Measurements from ENCODE around the gene AJM1.

The AJM1 gene

GRCh38 chr9:136803551-136804508 lies 38.4 kb upstream of the AJM1 start:
- Histone ChIP-seq H3K23ac (ENCODE audit: low read length in 2 of 2) (no peak overlapping the region), H2BK15ac (ENCODE audit: low read depth, poor library complexity, severe bottlenecking) (no peak overlapping the region), H3K79me1 (replicated peaks; ENCODE audit: low read length, poor library complexity, severe bottlenecking) (peaks cover 3% of the 10 kb centered on the region), H2BK120ac (ENCODE audit: low read depth, low read length) (no peak overlapping the region), H2BK5ac (ENCODE audit: low read depth, low read length, poor library complexity, severe bottlenecking) (no peak overlapping the region), H4K8ac (ENCODE audit: low read length) (no peak overlapping the region), H3K36me3 (ENCODE audit: control insufficient read depth in 1 of 2, insufficient read depth in 2 of 2, low read depth in 1 of 2, low read length in 2 of 2) (peaks cover 5 to 19% of the 10 kb centered on the region in 2 experiments), H3K9ac (ENCODE audit: low read length) (no peak overlapping the region), H3K4me2 (ENCODE audit: low read length, poor library complexity, severe bottlenecking) (no peak overlapping the region), H4K91ac (ENCODE audit: low read length) (no peak overlapping the region), H3K27me3 (ENCODE audit: control insufficient read depth in 1 of 2, insufficient read depth in 1 of 2, low read length in 2 of 2) (peaks cover 26 to 36% of the 10 kb centered on the region in 2 experiments), H3K4me1 (ENCODE audit: control insufficient read depth, insufficient read depth, low read depth, low read length) (peaks cover 28% of the 10 kb centered on the region), H2BK12ac (ENCODE audit: low read length in 2 of 2) (no peak overlapping the region), H3K18ac (ENCODE audit: low read depth in 1 of 2, low read length in 2 of 2) (no peak overlapping the region), H2AK5ac (ENCODE audit: low read length, severe bottlenecking) (no peak overlapping the region), H3K4ac (ENCODE audit: low read depth in 1 of 2, low read length in 2 of 2) (no peak overlapping the region), H3K4me3 (ENCODE audit: insufficient read depth in 1 of 2, low read depth in 1 of 2, low read length in 2 of 2) (no peak overlapping the region), H3K27ac (ENCODE audit: low read length, poor library complexity, severe bottlenecking) (no peak overlapping the region), H3K9me3 (ENCODE audit: control insufficient read depth, low read length) (no peaks in the 10 kb centered on the region), H3K14ac (ENCODE audit: low read length in 2 of 2) (no peak overlapping the region), H2AFZ (ENCODE audit: low read depth, low read length) (no peak overlapping the region)
- 96% methylated on average over 22 of the region's 22 CpGs for WGBS
- no peak for DNase-seq

- no peak overlapping the region for H3K4ac ChIP-seq (ENCODE audit: low read depth in 1 of 2, low read length in 2 of 2)
- no peak for DNase-seq
- no peak overlapping the region for H2AFZ ChIP-seq (ENCODE audit: low read depth, low read length)
- H2BK12ac ChIP-seq (ENCODE audit: low read length in 2 of 2) = no peak overlapping the region
- H2AK5ac ChIP-seq (ENCODE audit: low read length, severe bottlenecking) = no peak overlapping the region
- H3K9ac ChIP-seq (ENCODE audit: low read length) = no peak overlapping the region
- no peak overlapping the region for H3K27ac ChIP-seq (ENCODE audit: low read length, poor library complexity, severe bottlenecking)
- whole genome bisulfite sequencing = 95% methylated on average over 20 of the region's 20 CpGs
- H3K4me1 ChIP-seq (ENCODE audit: control insufficient read depth, insufficient read depth, low read depth, low read length) = peaks cover 29% of the 10 kb centered on the region
- peaks cover 5% of the 10 kb centered on the region for H3K79me1 ChIP-seq (replicated peaks; ENCODE audit: low read length, poor library complexity, severe bottlenecking)
- no peak overlapping the region for H3K14ac ChIP-seq (ENCODE audit: low read length in 2 of 2)
- H3K27me3 ChIP-seq (ENCODE audit: control insufficient read depth in 1 of 2, insufficient read depth in 1 of 2, low read length in 2 of 2) = peaks cover 18 to 28% of the 10 kb centered on the region in 2 experiments
- H3K4me2 ChIP-seq (ENCODE audit: low read length, poor library complexity, severe bottlenecking) = no peak overlapping the region
- H3K9me3 ChIP-seq (ENCODE audit: control insufficient read depth, low read length) = no peaks in the 10 kb centered on the region
- no peak overlapping the region for H3K4me3 ChIP-seq (ENCODE audit: insufficient read depth in 1 of 2, low read depth in 1 of 2, low read length in 2 of 2)
- no peak overlapping the region for H3K23ac ChIP-seq (ENCODE audit: low read length in 2 of 2)
- H4K91ac ChIP-seq (ENCODE audit: low read length) = no peak overlapping the region
- H2BK15ac ChIP-seq (ENCODE audit: low read depth, poor library complexity, severe bottlenecking) = no peak overlapping the region
- no peak overlapping the region for H4K8ac ChIP-seq (ENCODE audit: low read length)
- H3K18ac ChIP-seq (ENCODE audit: low read depth in 1 of 2, low read length in 2 of 2) = no peak overlapping the region
- H3K36me3 ChIP-seq (ENCODE audit: control insufficient read depth in 1 of 2, insufficient read depth in 2 of 2, low read depth in 1 of 2, low read length in 2 of 2) = peaks cover 5 to 19% of the 10 kb centered on the region in 2 experiments
- H2BK5ac ChIP-seq (ENCODE audit: low read depth, low read length, poor library complexity, severe bottlenecking) = no peak overlapping the region
- H2BK120ac ChIP-seq (ENCODE audit: low read depth, low read length) = no peak overlapping the region
Observed at GRCh38 chr9:136804509-136805206, 37.6 kb upstream of the AJM1 start.

- peaks cover 25% of the 10 kb centered on the region for H3K4me1 ChIP-seq (ENCODE audit: control insufficient read depth, insufficient read depth, low read depth, low read length)
- H2BK15ac ChIP-seq (ENCODE audit: low read depth, poor library complexity, severe bottlenecking) = no peak overlapping the region
- no peak overlapping the region for H2BK120ac ChIP-seq (ENCODE audit: low read depth, low read length)
- no peak overlapping the region for H2BK5ac ChIP-seq (ENCODE audit: low read depth, low read length, poor library complexity, severe bottlenecking)
- H3K9me3 ChIP-seq (ENCODE audit: control insufficient read depth, low read length) = no peaks in the 10 kb centered on the region
- H2AK5ac ChIP-seq (ENCODE audit: low read length, severe bottlenecking) = no peak overlapping the region
- no peak overlapping the region for H3K23ac ChIP-seq (ENCODE audit: low read length in 2 of 2)
- H3K4me3 ChIP-seq (ENCODE audit: insufficient read depth in 1 of 2, low read depth in 1 of 2, low read length in 2 of 2) = no peak overlapping the region
- no peak overlapping the region for H3K4ac ChIP-seq (ENCODE audit: low read depth in 1 of 2, low read length in 2 of 2)
- H2AFZ ChIP-seq (ENCODE audit: low read depth, low read length) = no peak overlapping the region
- no peak overlapping the region for H3K9ac ChIP-seq (ENCODE audit: low read length)
- H3K27ac ChIP-seq (ENCODE audit: low read length, poor library complexity, severe bottlenecking) = no peak overlapping the region
- H3K14ac ChIP-seq (ENCODE audit: low read length in 2 of 2) = no peak overlapping the region
- no peak overlapping the region for H4K91ac ChIP-seq (ENCODE audit: low read length)
- peaks cover 15 to 24% of the 10 kb centered on the region in 2 experiments for H3K27me3 ChIP-seq (ENCODE audit: control insufficient read depth in 1 of 2, insufficient read depth in 1 of 2, low read length in 2 of 2)
- WGBS = 85% methylated on average over 12 of the region's 12 CpGs
- H3K18ac ChIP-seq (ENCODE audit: low read depth in 1 of 2, low read length in 2 of 2) = no peak overlapping the region
- H4K8ac ChIP-seq (ENCODE audit: low read length) = no peak overlapping the region
- DNase-seq = no peak
- peaks cover 8% of the 10 kb centered on the region for H3K79me1 ChIP-seq (replicated peaks; ENCODE audit: low read length, poor library complexity, severe bottlenecking)
- H2BK12ac ChIP-seq (ENCODE audit: low read length in 2 of 2) = no peak overlapping the region
- H3K4me2 ChIP-seq (ENCODE audit: low read length, poor library complexity, severe bottlenecking) = no peak overlapping the region
- peaks cover 5 to 21% of the 10 kb centered on the region in 2 experiments for H3K36me3 ChIP-seq (ENCODE audit: control insufficient read depth in 1 of 2, insufficient read depth in 2 of 2, low read depth in 1 of 2, low read length in 2 of 2)
Observed at GRCh38 chr9:136805207-136805740, 37.0 kb upstream of the AJM1 start.

GRCh38 chr9:136806067-136806466 lies 36.2 kb upstream of the AJM1 start:
- no peaks in the 10 kb centered on the region for H3K9me3 ChIP-seq (ENCODE audit: control insufficient read depth, low read length)
- no peak overlapping the region for H3K4me3 ChIP-seq (ENCODE audit: insufficient read depth in 1 of 2, low read depth in 1 of 2, low read length in 2 of 2)
- H2BK5ac ChIP-seq (ENCODE audit: low read depth, low read length, poor library complexity, severe bottlenecking) = no peak overlapping the region
- no peak overlapping the region for H3K4me2 ChIP-seq (ENCODE audit: low read length, poor library complexity, severe bottlenecking)
- no peak overlapping the region for H3K18ac ChIP-seq (ENCODE audit: low read depth in 1 of 2, low read length in 2 of 2)
- peak overlapping the region; percentile 90 for H3K9ac ChIP-seq (ENCODE audit: low read length)
- no peak overlapping the region for H3K4ac ChIP-seq (ENCODE audit: low read depth in 1 of 2, low read length in 2 of 2)
- H3K36me3 ChIP-seq (ENCODE audit: control insufficient read depth in 1 of 2, insufficient read depth in 2 of 2, low read depth in 1 of 2, low read length in 2 of 2) = peaks cover 5 to 25% of the 10 kb centered on the region in 2 experiments
- H2BK12ac ChIP-seq (ENCODE audit: low read length in 2 of 2) = no peak overlapping the region
- H2BK120ac ChIP-seq (ENCODE audit: low read depth, low read length) = no peak overlapping the region
- H3K27ac ChIP-seq (ENCODE audit: low read length, poor library complexity, severe bottlenecking) = no peak overlapping the region
- H3K23ac ChIP-seq (ENCODE audit: low read length in 2 of 2) = no peak overlapping the region
- H2AFZ ChIP-seq (ENCODE audit: low read depth, low read length) = no peak overlapping the region
- H3K4me1 ChIP-seq (ENCODE audit: control insufficient read depth, insufficient read depth, low read depth, low read length) = peaks cover 18% of the 10 kb centered on the region
- WGBS = 99% methylated on average over 8 of the region's 10 CpGs
- H3K79me1 ChIP-seq (replicated peaks; ENCODE audit: low read length, poor library complexity, severe bottlenecking) = peaks cover 10% of the 10 kb centered on the region
- DNase-seq = no peak
- H2BK15ac ChIP-seq (ENCODE audit: low read depth, poor library complexity, severe bottlenecking) = no peak overlapping the region
- H4K91ac ChIP-seq (ENCODE audit: low read length) = no peak overlapping the region
- peaks cover 10 to 16% of the 10 kb centered on the region in 2 experiments for H3K27me3 ChIP-seq (ENCODE audit: control insufficient read depth in 1 of 2, insufficient read depth in 1 of 2, low read length in 2 of 2)
- no peak overlapping the region for H4K8ac ChIP-seq (ENCODE audit: low read length)
- no peak overlapping the region for H3K14ac ChIP-seq (ENCODE audit: low read length in 2 of 2)
- H2AK5ac ChIP-seq (ENCODE audit: low read length, severe bottlenecking) = no peak overlapping the region

Data from mesenchymal stem cell (in vitro differentiated cells and primary cell).